GM21737 (cell line): Measurements from ENCODE around the gene OR52I2.

Experiments used
- ATAC-seq: cut with Tn5 transposase; IDR thresholded peaks from one replicate; pipeline ENCODE4 v1.9.1; 2021; ENCODE audit warnings: mild to moderate bottlenecking, moderate library complexity; ENCODE audit not compliant: unreplicated experiment

OR52I2 gene

GRCh38 chr11:4607781-4608666 lies 26.5 kb downstream of the OR52I2 start, which contains the start of gene TRIM68:
Gene TRIM68, minus strand, starts transcription at chr11:4608231. Its CDS starts 2,727 bp downstream, at chr11:4605504.
- peak; percentile 100 for ATAC-seq

GRCh38 chr11:4610258-4610935 lies 28.9 kb downstream of the OR52I2 start:
- ATAC-seq, result no peak

- ATAC-seq, result no peak
These were observed 30.4 kb downstream of the OR52I2 start for GRCh38 chr11:4611986-4612385.

- ATAC-seq, result no peak
These were observed 34.4 kb downstream of the OR52I2 start for GRCh38 chr11:4615856-4616444.

GRCh38 chr11:4619514-4619913 lies 38.0 kb downstream of the OR52I2 start:
- no peak for ATAC-seq

GRCh38 chr11:4626207-4627099 lies 44.9 kb downstream of the OR52I2 start:
- no peak for ATAC-seq

GRCh38 chr11:4636136-4636535 lies 54.6 kb downstream of the OR52I2 start:
- ATAC-seq, result no peak

- peak; percentile 80 for ATAC-seq
These were observed 55.6 kb downstream of the OR52I2 start, which contains the start of gene OR51D1 for GRCh38 chr11:4636962-4637661. Gene OR51D1, plus strand, starts transcription at chr11:4637477. Its CDS starts 2,314 bp downstream, at chr11:4639791.

GRCh38 chr11:4637662-4638047 lies 56.1 kb downstream of the OR52I2 start:
- ATAC-seq, result no peak

GRCh38 chr11:4639931-4640330 lies 58.4 kb downstream of the OR52I2 start:
- no peak for ATAC-seq

GRCh38 chr11:4641501-4641900 lies 60.0 kb downstream of the OR52I2 start:
- ATAC-seq, result no peak

- ATAC-seq, result no peak
These were observed 60.5 kb downstream of the OR52I2 start for GRCh38 chr11:4642043-4642442.
